T-helper 1 cell treated with Interleukin-12 subunit alpha and Interleukin-12 subunit beta and Interleukin-4 antibody, amounts not matched to agents 30 ng/mL and 1 ng/mL, for 36 hours (primary cell): ENCODE measurements around the gene GPR173. TPM values are rescaled to one million over a fixed set of nuclear protein-coding genes. Genes with fewer than 3 reads are reported as not detected.

ENCODE experiments used
- intact Hi-C: fragments of 100-400 bp; cut with micrococcal nuclease; formaldehyde crosslinking; loops from one replicate; pipeline ENCODE4 v1.15.1; 2024
- total RNA-seq: library from RNA; stranded (reverse); gene quantifications from 2 replicates; pipeline ENCODE4 v1.2.3, GENCODE V29; 2022

Gene GPR173, protein sequence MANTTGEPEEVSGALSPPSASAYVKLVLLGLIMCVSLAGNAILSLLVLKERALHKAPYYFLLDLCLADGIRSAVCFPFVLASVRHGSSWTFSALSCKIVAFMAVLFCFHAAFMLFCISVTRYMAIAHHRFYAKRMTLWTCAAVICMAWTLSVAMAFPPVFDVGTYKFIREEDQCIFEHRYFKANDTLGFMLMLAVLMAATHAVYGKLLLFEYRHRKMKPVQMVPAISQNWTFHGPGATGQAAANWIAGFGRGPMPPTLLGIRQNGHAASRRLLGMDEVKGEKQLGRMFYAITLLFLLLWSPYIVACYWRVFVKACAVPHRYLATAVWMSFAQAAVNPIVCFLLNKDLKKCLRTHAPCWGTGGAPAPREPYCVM
- total RNA-seq, result not detected in 2 replicates

DNA sequence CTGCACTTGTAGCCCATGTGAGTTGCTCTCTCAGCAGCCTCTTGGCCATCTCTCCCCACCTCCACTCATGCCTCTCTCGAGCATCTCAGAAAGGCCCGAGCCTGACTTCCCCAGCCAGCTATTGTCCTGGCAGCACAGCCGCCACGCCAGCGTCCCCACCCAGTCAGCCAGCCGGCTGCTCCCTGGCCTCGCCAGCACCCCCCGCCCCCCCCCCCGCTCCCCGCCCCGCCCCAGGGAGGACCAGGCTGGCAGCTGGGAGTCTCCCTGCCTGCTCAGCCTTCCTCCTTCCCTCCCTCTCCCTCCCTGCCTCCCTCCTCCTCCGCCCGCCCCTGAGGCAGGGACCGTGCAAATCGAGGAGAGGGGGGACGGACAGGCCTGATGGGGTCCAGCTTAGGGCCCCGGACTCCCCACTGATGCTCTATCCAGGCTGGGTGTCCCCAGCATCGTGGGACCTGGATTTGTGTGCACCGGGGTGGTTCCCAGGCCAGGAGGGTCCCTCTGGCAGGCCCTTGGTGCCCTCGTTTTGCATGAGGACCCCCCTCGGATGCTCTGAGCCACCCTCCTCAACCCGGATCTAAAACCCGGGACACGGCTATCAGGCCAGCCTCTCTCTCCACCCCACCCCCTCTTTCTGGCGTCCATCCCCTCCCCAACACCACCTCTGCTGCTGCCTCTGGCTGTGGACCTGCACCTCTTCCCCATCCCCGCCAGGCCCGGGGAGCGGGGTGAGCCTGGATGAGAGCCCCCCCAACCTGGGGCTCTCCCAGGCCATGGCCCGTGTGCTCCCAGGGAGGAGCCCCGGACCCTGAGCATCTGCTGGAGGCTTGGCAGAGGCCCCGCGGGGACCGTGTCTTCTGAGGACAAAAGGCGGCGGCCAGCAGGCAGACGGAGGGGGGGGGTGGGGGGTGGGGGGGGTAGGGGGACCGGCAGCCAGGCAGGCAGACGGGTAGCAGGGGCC lies at the start of gene GPR173:
TSS of gene GPR173 (plus strand) at position 621 of the 958 bp plus-strand sequence. CDS start 27,833 bp downstream, outside the sequence.
- intact Hi-C loops, result no loop called here

DNA sequence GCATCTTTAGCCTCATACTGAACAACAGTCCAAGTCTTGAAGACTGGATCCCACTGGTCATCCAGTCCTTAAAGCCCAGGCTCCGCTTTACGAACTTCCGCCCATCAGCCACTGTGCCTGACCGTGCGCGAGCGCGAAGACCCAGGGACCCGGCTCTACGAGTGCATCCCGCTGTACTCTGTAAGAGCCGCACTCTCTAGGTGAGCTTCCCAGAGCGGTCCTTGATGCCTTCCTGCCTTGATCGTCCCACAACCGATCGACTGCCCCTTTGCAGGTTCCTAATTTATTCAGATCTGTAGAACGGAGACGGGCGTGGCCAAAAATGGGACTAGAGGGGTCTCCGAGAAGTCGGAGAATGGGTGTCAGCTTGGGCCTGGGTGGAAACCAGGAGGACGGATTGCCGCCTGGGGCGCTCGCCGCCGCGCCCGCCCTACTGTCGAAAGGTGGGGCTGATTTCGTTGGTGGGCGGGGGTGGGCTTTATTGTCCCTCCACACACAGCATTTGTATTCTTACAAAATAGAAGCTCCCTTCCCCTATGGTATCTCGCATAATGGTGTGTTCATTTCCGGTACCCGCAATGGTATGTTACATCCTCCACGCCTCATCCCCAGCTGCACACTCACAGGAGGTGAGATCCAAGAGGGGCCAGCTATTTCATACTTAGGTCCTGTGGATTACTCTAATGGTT lies 48.0 kb upstream of the GPR173 start:
- intact Hi-C loops, result no loop called here

DNA sequence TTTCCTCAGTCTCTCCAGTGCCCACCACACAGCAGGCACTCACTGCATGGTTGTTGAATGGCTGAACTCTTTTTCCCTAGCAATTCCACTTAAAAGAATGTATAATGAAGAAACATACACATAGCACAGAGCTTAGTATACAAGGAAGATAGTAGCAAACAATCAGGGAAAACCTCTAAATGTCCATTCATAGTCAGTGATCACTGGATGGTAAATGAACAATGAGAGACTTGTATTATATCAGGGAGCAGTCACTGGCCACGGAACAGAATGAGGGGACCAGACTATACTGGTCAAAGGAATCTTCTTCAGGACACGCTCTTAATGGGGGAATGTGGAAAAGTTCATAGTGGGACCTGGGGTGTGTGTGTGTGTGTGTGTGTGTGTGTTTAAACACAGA lies 46.6 kb upstream of the GPR173 start:
- intact Hi-C loops, result no loop called here

DNA sequence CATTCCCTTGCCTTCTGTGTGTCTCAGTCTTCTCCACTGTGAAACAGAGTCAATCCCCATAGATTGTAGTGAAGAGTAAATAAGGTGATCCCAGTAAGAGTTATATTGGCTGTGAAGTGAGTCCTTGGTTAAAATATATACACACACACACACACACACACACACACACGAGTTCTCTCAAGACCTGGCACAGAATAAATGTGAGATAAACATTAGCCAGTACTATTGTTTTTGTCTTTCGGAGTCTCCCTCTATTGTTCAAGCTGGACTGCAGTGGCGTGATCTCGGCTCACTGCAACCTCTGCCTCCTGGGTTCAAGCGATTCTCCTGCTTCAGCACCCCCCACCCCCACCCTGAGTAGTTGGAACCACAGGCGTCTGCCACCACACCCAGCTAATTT lies 45.5 kb upstream of the GPR173 start:
- intact Hi-C loops, result no loop called here

DNA sequence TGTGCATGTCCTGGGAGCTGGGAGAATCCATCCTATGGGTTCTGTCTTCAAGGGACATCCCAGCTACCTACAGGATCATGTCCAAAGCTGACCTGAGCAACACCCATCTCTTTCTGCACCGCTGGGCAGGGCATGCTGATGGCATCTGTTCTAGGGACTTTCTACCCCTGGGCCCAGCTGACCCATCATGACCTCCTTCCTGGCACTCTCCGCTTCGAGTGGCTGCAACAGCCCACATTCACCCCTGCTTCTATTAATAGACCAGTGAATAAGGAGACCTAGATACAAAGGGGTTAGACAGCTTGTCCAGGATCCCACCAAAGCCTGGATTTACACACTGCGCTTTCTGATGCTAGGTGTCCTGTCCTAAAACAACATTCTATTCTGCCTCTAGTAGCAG lies 44.6 kb upstream of the GPR173 start:
- intact Hi-C loops, result no loop called here

DNA sequence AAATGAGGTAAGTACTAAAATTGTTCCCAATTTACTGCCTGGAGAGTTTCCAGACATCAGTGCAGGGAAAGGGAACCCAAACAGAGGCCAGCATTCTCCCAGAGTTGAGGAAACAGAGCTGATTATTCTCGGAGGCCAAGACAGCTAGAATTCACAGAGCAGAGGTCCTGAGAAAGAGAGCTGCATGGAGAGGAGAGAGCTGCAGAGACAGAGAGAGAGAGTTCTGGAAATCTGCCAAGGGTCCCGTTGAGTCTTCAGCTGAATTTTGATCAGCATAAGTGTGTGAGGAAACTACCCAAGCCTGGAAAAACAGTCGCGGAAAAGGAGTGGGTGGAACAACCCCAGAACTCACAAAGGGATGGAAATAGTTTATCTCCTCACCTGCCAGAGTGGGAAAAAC lies 43.8 kb upstream of the GPR173 start:
- intact Hi-C loops, result no loop called here

DNA sequence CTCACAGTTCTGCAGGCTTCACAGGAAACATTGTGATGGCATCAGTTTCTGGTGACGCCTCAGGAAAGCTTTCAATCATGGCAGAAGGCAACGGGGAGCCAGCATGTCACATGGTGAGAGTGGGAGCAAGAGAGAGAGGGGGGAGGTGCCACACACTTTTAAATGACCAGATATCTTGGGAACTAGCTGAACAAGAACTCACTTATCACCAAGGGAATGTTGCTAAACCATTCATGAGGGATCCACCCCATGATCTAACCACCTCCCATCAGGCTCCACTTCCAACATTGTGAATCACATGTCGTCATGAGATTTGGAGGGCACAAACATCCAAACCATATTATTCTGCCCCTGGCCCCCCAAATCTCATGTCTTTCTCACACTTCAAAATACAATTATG lies 43.3 kb upstream of the GPR173 start:
- intact Hi-C loops, result no loop called here

DNA sequence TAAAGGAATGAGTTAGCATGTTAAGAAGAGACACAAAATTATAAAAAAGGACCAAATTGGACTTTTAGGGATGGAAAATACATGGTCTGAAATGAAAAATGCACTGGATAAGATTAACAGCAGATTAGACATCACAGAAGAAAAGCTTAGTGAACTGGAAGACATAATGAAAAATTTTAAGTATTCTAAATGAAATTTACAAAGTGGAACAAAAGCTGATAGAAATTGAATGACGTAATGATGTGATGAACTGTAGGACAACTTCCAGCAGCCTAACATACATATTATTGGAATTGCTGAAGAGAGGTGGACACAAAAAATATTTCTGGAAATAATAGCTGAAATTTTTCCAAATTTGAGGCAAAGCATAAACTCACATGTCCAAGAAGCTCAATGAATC lies 39.6 kb upstream of the GPR173 start:
- intact Hi-C loops, result no loop called here

DNA sequence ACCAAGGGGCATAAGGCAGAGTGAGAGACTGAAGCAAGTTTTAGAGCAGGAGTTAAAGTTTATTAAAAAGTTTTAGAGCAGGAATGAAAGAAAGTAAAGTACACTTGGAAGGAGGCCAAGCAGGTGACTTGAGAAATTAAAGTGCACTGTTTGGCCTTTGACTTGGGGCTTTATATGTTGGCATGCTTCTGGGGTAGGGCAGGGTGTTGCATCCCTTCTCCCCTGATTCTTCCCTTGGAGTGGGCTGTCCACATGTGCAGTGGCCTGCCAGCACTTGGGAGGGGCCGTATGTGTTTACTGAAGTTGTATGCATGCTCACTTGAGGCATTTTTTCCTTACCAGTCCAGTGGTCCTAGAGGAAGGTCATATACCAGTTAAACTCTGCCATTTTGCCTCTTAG lies 35.3 kb upstream of the GPR173 start:
- intact Hi-C loops, result no loop called here

DNA sequence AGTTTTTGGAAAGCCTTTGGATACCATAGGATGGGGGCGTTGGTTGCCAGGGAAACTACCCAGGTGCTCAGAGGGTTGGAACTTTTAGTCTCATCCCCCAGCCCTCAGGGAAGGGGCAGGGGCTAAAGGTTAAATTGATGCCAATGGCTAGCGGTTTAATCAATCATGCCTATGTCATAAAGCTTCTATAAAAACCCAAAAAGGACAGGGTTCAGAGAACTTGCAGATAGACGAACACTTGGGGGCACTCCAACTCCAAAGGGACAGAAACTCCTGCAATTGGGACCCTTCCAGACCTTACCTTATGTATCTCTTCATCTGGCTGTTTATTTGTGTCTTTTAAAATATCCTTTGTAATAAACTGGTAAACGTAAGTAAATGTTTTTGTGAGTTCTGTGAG lies 30.0 kb upstream of the GPR173 start:
- intact Hi-C loops, result no loop called here

DNA sequence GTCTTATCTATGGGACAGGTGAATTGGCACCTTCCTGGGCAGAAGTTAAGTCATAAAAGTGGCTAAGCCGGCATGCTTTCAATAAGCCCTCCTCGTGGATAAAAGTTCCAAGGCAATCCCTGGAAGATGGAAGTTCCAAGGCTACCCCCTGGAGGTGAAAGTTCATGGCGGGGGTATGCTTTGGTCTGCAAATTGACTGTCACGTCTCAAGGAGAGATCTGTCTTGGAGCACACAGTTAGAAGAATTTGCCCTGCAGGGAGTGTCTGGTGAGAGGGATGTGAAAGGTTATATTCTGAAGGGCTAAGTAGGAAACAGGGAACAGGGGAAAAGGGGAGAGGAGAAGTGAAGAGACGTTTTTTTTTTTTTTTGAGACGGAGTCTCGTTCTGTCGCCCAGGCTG lies 26.2 kb upstream of the GPR173 start:
- intact Hi-C loops, result no loop called here

DNA sequence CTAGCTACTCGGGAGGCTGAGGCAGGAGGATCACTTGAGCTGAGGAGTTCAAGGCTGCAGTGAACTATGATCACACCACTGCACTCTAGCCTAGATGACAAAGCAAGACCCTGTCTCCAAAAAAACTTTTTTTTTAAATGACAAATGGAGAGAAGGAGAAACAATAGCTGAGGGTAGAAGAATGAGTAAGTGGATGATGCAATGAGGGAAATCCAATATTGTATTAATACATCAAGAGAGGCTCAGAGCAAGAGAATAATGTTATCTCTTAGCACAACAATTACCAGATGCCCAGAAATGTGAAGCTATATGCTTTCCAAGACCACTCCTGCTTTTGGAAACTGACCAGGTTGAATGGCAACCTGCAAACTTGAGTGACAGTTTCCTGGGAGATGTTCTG lies 19.9 kb upstream of the GPR173 start:
- intact Hi-C loops, result no loop called here

DNA sequence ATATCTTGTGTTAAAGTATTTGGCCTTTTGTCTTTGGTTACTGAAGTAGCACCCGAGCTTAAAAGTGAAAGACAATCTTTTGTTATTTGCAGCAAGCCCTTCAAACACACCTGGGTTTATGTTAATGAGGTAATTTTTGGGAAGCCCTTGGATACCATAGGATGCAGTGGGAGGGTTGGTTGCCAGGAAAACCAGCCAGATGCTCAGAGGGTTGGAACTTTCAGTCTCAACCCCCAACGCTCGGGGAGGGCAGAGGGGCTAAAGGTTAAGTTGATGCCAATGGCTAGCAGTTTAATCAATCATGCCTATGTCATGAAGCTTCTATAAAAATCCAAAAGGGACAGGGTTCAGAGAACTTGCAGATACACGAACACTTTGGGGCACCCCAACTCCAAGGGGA lies 17.2 kb upstream of the GPR173 start:
- intact Hi-C loops, result no loop called here

DNA sequence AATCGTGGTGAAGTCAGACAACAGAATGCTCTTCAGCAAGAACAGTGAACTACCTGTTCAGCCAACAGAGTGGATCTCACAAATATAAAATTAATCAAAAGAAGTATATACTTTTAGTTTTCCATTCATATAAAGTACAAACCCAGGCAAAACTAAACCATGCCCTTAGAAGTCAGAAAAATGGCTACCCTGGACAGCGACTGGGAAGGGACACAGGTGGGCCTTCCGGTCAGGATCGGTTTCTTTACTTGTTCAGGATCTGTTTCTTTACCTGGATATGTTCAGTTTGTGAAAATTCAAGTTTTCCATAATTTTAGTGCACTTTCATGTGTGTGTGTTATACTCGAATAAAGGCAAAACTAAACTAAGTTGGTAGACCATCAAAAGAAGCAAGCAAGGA lies 12.4 kb upstream of the GPR173 start:
- intact Hi-C loops, result no loop called here

DNA sequence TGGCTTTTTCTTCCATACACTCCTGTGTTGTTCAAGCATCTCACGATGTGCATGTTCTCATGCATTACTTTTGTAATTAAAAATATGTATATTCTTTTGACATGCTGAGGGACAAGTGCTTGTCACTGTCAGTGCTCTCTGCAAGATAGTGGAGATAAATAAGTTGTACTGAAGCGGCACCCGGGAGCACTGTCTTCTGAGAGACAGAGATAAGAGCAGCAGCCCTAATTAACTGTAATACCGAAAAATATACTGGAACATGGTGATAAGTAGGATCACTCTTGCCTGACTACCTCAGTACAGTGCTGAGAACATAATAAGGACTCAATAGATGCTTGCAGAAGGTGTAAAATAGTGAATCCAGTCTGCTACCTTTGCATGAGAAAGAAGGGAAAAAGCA lies 9.4 kb upstream of the GPR173 start:
- intact Hi-C loops, result no loop called here

DNA sequence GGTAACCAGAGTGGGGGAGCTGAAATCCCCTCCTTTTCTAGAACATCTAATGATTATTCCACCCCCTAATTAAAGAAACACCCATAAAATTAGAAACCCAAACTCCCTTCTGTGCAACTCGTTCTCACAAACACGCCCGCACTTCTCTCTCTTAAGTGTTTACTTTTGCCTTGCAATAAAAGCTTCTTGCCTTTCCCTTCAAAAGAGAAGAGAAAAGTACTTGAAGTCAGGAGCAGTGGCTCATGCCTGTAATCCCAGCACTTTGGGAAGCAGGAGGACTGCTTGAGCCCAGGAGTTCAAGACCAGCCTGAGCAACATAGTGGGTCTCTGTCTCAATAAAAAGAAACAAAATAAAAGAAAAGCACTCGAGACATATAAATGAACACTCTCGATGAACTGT lies 3.6 kb upstream of the GPR173 start:
- intact Hi-C loops, result no loop called here

DNA sequence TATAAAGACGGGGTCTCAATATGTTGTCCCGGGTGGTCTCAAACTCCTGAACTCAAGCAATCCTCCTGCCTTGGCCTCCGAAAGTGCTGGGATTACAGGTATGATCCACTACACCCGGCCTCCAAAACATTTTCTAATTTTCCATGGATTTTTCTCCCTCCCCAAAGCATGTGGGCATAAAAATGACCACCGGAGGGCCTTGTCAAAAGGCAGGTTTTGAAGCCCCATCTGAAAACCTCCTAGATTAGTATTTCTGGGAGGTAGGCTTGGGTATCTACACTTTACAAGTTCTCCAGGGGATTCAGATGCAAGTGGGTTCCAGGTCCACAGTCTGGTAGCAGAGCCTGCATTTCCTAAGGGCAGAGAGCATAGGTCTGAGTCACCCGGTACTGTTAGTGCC lies 1.4 kb upstream of the GPR173 start:
- intact Hi-C loops, result no loop called here

DNA sequence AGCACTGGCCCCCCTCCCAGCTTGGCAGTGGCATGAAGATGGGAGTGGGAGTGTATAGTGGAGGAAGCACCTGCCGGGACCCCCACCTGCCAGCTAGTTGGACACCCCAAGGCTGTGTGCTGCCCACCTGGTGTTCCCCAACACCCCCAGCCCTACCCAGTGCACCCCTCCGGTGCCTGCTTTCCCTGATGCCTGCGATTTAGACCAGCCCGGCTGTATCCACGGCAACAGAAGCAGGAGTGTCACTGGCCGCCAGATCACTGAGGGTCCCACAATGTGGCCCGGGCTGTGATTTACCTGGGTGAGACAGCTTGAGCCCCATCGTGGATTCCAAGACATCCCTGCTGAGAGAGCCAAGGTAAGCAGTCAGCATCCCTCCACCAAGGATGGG lies 533 bp downstream of the GPR173 start:
- intact Hi-C loops, result no loop called here

DNA sequence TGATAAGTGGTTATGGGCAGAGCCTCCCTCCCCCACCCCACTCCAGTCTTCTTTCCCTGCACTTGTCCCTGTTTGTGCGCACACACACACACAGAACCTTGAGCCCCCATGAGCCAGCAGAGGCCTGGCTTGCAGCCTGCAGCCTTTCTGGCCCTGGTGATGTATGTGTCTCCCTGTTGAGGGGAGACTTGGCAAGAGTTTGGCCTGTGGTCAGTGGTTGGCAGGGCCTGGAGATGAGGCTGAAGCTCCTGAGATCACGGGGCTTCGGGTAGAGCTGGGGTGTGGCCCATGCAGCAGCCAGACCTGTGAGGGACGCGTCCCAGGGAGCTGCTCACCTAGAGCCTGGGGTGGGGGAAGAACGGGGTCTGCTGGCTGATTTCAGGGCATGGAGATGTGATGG lies 2.3 kb downstream of the GPR173 start:
- intact Hi-C loops, result no loop called here

DNA sequence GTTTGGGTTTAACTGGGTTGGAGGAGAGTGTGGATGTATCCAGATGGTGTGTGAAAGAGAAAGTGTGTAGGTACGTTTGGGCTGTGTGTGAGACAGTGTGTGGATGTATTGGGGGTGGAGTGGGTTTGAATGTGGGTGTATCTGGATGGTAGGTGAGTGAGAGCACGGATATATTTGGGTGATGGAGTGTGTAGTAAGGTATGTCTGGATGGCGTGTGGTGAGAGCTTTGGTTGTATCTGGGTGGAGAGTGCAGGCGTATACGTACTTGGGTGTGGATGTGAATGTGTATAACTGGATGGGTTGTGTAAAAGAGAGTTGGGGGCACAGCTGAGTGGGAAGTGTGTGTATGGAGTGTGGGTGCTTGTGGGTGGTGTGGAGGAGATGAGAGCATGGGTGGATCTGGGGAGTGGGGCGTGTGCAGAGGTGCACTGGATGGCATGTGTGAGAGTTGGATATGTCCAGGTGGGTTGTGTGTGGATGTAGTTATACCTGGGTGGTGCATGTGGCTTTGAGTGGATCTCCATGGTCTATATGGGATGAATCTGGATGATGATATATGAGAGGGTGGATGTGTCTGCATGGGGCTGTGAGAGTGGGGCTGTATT lies 6.8 kb downstream of the GPR173 start:
- intact Hi-C loops, result no loop called here

DNA sequence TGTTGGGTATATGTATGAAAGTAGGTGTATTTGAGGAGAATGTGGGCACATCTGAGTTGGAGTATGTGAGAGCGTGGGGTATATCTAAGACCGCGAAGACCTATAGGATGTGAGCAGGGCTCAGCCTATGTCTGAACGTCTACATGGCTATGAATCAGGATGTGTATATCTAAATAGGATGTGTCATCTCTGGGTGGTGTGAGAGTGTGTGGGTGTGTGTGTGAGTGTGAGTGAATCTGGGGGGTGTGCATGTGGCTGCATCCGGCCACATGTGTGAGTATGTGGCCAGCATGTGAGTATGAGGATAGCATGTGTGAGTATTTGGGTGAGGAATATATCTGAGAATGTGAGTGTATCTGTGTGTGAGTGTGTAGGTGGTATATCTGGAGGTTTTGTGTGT lies 7.7 kb downstream of the GPR173 start:
- intact Hi-C loops, result no loop called here

DNA sequence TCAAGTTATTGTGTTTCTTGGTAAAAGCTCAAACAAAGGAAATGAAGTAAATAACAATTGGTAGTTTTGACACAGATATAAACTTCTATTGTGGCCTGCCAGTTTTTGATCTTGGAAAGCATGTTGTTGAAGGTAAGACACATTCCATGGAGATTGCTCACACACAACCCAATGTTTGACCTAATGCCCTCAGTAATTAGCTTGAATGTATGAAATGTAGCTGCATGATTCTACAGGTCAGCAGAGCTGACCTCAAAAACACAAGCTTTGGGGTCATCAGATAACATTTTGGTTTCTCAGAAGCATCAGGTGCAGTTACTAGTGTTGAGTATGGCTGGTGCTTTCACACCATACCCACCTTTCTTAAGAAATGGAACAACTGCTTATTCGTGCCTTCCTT lies 16.5 kb downstream of the GPR173 start:
- intact Hi-C loops, result no loop called here
